BJ (cell line): ENCODE data around the gene SLIT1. TPM values are rescaled to one million over a fixed set of nuclear protein-coding genes. Genes with fewer than 3 reads are reported as not detected.

Experiments used
- CTCF ChIA-PET: fragments of 350-600 bp; formaldehyde crosslinking; extraction: SDS; loops from one replicate; lab custom pipeline; 2021; ENCODE audit warnings: antibody characterized with exemption, inconsistent platforms; lab: Yijun Ruan, JAX
- POLR2A ChIA-PET: fragments of 300-600 bp; sonication (Branson Sonifier 250); formaldehyde crosslinking; extraction: SDS; loops from one replicate; lab custom pipeline; 2021; ENCODE audit warnings: antibody characterized with exemption; lab: Charles Lee
- DNase-seq: peaks from one replicate; pipeline ENCODE4 v3.0.0-alpha.2; 2011; ENCODE audit warnings: low read depth
- H3K27me3 ChIP-seq: 2 replicates; pipeline ENCODE4 v1.6.0; 2011; ENCODE audit warnings: low read length; ENCODE audit not compliant: control insufficient read depth, insufficient read depth
- H3K36me3 ChIP-seq: 2 replicates; pipeline ENCODE4 v1.5.1; 2011; ENCODE audit warnings: low read length; ENCODE audit not compliant: control insufficient read depth, insufficient read depth
- H3K4me3 ChIP-seq: 2 replicates; pipeline ENCODE4 v1.5.1; 2011; ENCODE audit warnings: low read depth, mild to moderate bottlenecking, control low read depth, low read length
- CTCF ChIP-seq: IDR thresholded peaks from 2 replicates; pipeline ENCODE4 v1.5.1; 2011; ENCODE audit warnings: low read depth, mild to moderate bottlenecking, control low read depth, inconsistent platforms, low read length, moderate library complexity; ENCODE audit not compliant: insufficient read depth
- polyA plus RNA-seq: library from polyadenylated mRNA; depleted of rRNA; stranded (reverse); fragments of >200 nt; gene quantifications from 2 replicates; pipeline ENCODE4 v1.2.3, GENCODE V29; 2011

SLIT1 gene
- polyA plus RNA-seq, 1 experiment, result 0.02 TPM

- no peak for DNase-seq
- POLR2A ChIA-PET, result no interaction called here
- no peaks in the 10 kb centered on the region for H3K36me3 ChIP-seq
- peaks cover 12% of the 10 kb centered on the region for H3K27me3 ChIP-seq
- no peak for TF ChIP-seq CTCF
- CTCF ChIA-PET, result no interaction called here
- H3K4me3 ChIP-seq, result no peak overlapping the region
Measured at GRCh38 chr10:97140902-97141745, 44.6 kb downstream of the SLIT1 start.

GRCh38 chr10:97140049-97140846 is 45.5 kb downstream of the SLIT1 start:
- Histone ChIP-seq H3K4me3 (no peak overlapping the region), H3K36me3 (no peaks in the 10 kb centered on the region), H3K27me3 (peaks cover 12% of the 10 kb centered on the region)
- no peak for DNase-seq
- POLR2A ChIA-PET, result no interaction called here
- TF ChIP-seq CTCF, result no peak
- CTCF ChIA-PET, result no interaction called here

GRCh38 chr10:97139651-97140048 is 46.1 kb downstream of the SLIT1 start:
- H3K27me3 ChIP-seq, result peaks cover 12% of the 10 kb centered on the region
- no peak for DNase-seq
- ChIA-PET CTCF (no interaction called here), POLR2A (no interaction called here)
- TF ChIP-seq CTCF, result no peak
- no peaks in the 10 kb centered on the region for H3K36me3 ChIP-seq
- H3K4me3 ChIP-seq, result no peak overlapping the region

GRCh38 chr10:97138846-97139245 is 46.9 kb downstream of the SLIT1 start:
- TF ChIP-seq CTCF, result no peak

GRCh38 chr10:97138174-97138573 is 47.6 kb downstream of the SLIT1 start:
- Histone ChIP-seq H3K4me3 (no peak overlapping the region), H3K36me3 (no peaks in the 10 kb centered on the region), H3K27me3 (peaks cover 14% of the 10 kb centered on the region)
- CTCF ChIA-PET, result no interaction called here
- POLR2A ChIA-PET, result no interaction called here
- no peak for TF ChIP-seq CTCF
- no peak for DNase-seq

More at GRCh38 chr10:97138846-97139245, 46.9 kb downstream of the SLIT1 start:
- ChIA-PET POLR2A (no interaction called here), CTCF (no interaction called here)
- peaks cover 14% of the 10 kb centered on the region for H3K27me3 ChIP-seq
- H3K4me3 ChIP-seq, result no peak overlapping the region
- no peak for DNase-seq
- no peaks in the 10 kb centered on the region for H3K36me3 ChIP-seq
